NCI-H510A treated with DMSO at 0.1 percent for 48 hours (cell line): ENCODE measurements around the gene CACNG7.

Experiments used
- DNase-seq: peaks from one replicate; lab custom pipeline; 2025; lab: John Stamatoyannopoulos, UW

Gene CACNG7

DNA sequence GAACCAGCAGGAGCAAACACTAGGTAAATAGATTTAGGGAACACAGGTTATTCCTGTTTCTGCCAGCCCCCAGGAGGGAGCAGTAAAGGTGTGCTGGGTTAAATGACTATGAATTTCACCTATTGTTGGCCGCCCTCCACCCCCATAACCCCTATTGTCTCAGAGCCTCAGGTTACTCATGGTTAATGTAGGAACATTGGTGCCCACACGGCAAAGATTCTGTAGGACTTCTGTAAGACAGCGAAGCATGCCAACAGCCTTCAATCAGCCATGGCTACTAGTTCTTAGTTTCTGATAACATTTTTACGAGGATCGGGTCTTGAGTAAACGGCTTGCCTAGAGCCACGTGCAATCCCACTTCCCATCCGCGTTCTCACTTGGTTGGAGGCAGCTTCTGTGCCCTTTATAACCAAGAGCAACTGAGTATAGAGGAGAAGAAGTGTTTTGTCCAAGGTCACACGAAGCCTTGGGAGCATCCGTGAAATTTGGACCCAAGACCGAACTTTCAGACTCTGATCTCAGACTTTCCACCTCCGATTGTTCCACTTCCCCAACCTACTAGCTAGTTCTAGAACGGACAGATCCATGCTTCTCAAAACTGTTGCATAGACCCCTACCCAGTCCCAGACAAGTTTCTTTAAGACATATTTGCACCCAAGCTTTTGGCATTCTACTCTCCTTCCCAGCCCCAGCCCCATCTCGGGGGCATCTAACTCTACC is 48.5 kb downstream of the CACNG7 start:
- no peak for DNase-seq

DNA sequence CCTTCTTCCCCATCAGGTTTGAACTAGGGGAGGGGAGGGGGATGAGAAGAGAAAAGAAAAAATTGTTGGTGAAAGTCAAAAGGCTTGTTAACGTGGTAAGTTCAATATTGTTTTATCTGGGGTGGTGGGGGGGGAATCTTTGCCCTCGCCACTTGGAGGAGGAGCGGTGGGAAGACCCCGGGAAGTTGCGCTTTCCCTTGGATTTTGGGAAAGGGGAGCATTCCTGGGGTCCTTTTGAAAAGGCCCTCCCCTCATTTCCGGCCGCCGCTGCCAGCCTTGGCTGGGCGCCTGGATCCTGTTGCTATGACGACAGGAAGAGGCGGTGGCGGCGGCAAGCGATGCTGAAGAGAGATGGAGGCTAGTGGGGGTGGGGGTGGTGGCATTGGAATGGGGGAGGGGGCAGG is 49.1 kb downstream of the CACNG7 start:
- no peak for DNase-seq

DNA sequence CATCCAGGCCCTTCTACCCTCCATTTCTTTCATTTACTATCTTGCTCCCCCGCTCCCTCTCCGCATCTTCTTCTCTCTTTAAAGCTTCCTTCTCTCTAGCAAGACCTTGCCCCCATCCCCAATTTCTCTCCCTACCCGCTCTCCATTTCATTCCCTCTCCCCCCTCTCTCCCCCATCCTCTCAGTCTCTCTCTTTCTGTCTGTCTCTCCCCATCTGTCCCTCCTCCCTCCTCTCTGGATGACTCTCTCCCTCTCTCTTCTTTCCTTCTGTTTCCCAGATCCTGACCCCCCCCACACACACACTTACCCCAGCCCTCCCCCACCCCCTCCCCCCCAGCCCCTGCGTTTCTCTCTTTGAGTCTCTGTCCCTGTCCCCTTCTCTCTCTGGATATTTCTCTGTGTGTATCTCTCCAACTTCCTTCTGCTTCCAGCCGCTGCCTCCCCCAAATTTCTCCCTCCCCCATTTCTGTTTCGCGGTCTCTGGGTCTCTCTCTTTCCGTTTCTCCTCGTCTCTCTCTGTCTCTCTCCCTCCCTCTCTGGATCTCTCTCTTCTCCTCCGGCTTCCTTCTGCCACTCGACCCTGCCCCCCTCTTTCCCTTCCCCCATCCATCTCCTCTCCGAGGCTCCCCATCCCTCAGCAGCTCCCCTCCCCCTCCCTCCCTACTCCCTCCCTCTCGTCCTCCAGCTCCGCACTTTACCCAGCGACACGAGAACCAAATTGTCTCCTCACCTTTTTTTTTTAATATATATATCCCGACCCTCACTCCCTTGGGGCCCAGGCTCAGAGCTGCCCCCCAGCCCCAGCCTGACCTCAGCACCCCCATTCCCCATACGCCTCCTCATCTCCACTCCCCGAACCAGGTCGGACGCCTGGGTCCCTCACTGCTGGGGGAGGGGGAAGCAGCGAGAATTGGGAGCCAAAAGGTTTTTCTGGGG is 50.0 kb downstream of the CACNG7 start:
- DNase-seq, result no peak

DNA sequence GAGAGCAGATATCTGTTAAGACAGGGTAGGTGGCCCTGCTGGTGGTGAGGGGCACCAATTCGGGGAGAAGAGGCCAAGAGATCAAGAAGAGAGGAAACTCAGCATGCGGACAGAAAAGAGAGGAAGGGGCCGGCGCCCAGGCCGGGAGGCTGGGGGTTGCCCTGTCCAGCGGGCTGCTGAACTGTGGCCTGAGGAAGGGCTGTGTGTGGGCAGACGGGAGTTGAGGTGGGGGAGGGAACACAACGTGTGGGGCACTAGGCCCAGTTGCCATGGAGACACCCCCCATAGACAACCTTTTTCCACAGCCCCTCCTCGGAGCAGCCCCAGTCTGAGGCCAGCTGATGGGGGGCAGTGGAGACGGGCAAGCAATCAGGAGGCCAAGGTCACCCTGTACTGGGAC is 51.1 kb downstream of the CACNG7 start:
- DNase-seq, result no peak

DNA sequence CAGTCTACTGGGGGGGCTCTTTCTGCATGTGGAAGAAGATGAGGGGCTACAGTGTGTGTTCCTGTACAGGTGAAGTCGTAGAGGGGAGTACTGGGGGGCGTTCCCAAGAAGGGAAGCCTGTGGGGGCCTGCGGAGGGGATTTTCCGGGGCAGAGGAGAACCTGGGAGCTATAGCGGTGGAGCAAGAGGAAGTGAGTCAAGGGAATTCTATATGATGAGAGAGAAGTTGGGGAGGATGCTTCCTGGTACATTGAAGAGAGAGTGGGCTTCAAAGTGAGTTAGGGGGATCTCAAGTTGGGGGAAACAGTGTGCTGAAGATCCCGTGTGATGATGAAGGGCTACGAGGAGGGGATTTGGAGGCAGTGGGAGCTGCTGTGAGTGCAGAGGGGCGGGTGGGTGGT is 51.8 kb downstream of the CACNG7 start:
- no peak for DNase-seq

DNA sequence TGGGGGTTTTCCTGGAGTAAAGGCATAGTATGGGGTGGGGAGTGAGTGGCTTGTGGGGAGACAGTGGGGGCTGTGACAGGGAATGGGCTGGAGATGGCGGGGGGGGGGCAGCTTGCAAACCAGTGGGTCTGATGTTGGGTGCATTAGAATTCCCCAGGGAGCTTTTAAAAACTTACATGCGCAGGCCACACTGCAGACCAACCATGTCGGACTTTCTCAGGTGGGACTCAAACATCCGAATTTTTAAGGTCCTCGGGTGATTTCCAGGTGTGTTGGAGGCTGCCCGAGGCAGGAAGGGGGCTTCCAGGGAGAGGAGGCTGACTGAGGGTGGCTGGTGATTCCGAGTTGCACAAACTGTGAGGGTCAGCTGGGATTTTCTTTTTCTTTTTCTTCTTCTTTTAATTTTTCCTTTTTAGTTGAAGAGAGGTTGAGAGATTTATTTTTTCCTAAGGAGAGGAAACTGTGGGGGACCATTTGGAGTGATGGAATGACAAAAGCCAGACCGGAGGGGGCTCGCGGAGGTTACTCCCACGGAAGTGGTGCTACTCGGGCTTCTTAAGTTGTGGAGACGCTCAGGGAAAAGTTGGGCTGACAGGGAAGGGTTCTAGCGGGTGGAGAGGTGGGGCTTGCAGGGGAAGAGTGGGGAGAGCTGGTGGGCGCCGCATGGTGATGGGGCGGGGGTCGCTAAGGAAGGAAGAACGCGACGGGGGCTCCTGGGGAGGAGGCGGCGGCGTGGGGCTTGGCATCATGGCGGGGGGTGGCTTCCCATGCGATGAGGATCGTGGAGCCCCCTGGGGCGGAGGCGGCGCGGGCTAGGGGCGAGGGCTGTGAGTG is 52.7 kb downstream of the CACNG7 start:
- no peak for DNase-seq

DNA sequence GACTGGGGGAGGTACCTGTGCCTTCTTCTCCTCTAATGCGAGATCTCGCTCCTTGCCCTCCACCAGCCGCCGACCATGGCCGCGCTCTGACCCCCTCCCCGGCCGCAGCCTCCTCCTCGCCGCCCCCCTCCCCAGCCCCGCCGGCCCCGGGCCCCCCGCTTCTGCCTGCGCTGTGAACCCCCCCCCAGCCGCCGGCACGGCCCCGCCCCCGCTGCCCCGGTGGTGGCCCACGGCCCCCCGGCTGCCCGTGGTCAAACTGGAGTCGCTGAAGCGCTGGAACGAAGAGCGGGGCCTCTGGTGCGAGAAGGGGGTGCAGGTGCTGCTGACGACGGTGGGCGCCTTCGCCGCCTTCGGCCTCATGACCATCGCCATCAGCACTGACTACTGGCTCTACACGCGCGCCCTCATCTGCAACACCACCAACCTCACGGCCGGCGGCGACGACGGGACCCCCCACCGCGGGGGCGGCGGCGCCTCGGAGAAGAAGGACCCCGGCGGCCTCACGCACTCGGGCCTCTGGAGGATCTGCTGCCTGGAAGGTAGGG is 53.9 kb downstream of the CACNG7 start, which contains the start of gene CACNG8:
Gene CACNG8 (plus strand): TSS at position 51 of the 545 bp plus-strand sequence.
- no peak for DNase-seq

DNA sequence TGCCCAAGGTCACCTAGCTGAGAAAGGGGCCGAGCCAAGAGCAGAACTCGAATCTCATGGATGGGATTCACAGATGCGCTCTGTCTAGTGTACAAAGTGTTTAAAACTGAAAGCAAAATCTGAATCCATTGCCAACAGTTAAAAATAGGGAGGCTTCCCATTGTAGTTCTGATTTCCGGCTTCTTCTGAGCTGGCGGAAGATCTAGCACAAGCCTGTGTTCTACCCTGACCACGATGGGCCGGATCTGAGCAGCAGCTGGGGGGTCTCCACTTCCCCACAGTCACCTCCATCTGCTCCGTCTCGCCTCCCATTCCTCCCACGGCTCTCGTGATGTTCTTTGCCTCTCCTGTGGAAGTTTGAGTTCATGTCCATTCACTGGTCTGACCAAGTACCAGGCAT is 56.0 kb downstream of the CACNG7 start:
- DNase-seq, result no peak

DNA sequence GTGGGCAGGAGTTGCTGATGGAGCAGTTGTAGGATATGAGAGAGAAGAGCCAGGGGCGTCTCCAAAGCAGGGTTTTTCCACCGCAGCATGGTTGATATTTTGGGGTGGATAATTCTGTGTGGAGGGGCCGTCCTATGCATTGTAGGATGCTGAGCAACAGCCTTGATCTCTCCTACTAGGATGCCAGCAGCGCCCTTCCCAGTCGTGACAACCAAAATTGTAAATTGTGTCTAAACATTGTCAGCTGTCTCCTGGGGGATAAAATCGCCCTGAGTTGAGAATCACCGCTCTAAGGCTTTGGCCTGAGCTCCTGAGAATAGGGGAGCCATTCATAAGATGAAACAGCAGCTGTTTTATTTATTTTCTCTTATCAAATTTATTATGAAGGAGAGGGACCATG is 57.9 kb downstream of the CACNG7 start:
- no peak for DNase-seq

DNA sequence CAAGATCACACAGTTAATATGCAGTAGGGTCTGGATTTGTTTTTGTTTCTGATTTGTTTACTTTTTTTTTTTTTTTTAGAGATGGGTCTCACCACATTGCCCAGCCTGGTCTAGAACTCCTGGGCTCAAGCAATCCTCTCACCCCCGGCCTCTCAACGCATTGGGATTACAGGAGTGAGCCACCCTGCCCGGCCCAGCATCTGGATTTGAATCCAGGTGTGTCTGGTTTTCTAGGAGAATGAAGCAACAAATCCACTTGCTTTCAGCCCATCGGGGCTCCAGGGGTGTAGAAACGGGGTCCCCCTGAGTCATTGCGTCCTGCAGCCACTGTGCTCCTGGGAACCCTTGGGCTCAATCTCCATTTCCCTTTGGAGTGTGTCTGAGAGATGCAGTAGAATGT is 60.3 kb downstream of the CACNG7 start:
- no peak for DNase-seq

DNA sequence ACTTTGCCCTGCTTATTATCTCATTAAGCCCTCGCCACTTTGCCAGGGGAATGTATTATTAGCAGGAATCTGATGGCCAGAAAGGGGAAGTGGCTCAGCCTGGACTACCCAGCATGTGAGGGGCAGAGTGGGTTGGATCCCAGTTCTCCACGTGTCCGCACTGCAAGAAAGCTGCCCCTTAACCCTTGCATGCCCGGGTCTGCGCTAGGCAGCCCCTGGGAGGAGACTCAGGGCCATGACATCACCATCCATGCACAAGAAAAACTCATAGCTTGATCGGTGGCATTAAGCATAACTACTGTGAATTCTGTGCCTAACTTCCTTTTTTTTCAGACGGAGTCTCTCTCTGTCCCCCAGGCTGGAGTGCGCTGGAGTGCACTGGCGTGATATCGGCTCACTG is 62.6 kb downstream of the CACNG7 start:
- no peak for DNase-seq

DNA sequence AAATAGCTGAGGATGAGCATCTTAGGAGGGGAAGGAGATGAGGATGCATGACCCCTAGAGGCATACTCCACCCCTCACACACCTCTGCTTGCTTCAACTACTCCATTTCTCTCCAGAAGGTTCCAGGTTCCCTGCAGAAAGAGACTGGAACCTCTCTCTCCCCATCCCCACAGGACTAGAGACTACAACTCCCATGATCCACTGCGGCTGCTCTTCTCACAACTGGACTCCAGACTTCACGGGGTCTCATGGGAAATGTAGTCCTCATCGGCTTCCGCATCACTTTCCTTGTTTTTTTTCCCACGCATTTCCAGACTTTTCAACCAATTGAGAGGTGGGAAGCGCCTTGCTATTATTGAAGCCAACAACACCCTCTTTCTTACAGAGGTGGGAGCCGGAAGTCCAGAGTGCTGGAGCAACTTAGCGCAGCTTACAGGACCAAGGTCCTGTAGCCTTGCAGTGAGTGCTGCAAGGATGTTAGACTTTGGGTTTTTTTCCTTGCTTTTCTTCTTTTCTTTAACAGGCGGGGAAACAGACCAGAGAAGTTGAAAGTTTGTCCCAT is 68.4 kb downstream of the CACNG7 start:
- DNase-seq, result no peak

DNA sequence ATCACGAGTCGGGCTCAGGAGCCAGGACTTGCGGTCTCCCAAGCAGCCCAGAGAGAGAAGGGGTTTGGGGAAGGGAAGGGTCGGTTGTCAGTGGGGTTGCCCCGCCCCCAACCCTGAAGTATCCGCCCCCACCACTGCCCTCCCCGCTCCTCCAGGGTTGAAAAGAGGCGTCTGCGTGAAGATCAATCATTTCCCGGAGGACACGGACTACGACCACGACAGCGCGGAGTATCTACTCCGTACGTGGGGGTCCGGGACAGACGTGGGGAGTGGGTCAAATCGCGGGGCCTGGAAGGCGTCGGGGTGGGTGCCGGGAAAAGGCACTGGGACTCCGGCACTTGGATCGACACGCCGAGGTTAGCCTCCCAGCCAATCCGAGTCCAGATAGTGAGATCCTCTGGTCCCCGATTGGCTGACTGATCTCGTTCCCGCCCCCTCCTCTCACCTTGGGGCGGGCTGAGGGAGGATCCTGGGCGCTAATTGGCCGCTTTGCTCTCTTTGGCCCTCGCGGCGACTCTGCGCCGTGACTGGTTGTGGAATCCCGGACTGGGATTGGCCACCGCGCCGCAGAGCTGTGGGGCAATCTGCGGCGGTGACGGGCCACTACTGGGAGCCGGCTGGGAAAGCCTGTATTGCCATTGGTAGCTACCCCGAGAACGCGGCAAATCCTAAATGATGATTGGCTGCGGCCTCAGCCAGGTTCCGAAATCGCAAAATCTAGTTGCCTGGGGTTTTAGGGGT is 69.1 kb downstream of the CACNG7 start:
- DNase-seq, result no peak

DNA sequence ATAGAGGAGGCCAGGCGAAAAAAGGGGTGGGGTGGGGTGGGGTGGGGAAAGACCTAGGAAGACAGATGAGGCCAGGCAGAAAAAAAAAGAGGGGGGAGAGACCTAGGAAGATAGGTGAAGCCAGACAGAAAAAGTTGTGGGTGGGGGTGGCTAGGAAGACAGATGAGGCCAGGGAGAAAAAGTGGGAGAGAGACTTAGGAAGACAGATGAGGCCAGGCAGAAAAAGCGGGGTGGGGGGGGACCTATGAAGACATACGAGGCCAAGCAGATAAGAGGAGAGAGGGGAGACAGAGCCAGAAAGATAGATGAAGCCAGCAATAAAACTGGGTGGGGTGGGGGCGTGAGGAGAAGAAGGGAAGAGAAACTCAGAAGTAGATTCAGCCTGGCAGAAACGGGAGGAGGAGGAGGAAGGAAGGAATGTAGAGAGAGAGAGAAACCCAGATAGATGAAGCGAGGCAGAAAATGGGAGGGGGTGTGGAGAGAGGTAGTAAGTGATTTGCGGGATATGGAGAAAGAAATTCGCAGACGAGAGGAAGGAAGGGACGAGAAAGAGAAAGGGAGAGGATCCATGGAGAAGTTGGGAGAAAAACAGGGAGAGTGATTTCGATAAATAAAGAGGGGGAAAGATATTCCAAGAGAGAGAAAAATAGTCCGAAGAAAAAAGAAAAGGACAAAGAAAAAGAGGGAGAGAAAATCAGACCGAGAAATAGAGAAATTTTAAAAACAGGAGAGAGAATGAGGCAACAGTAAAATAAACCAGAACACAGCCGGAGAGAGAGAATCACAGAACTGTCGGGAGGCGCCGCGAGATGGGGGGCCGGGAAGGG is 70.1 kb downstream of the CACNG7 start:
- no peak for DNase-seq

DNA sequence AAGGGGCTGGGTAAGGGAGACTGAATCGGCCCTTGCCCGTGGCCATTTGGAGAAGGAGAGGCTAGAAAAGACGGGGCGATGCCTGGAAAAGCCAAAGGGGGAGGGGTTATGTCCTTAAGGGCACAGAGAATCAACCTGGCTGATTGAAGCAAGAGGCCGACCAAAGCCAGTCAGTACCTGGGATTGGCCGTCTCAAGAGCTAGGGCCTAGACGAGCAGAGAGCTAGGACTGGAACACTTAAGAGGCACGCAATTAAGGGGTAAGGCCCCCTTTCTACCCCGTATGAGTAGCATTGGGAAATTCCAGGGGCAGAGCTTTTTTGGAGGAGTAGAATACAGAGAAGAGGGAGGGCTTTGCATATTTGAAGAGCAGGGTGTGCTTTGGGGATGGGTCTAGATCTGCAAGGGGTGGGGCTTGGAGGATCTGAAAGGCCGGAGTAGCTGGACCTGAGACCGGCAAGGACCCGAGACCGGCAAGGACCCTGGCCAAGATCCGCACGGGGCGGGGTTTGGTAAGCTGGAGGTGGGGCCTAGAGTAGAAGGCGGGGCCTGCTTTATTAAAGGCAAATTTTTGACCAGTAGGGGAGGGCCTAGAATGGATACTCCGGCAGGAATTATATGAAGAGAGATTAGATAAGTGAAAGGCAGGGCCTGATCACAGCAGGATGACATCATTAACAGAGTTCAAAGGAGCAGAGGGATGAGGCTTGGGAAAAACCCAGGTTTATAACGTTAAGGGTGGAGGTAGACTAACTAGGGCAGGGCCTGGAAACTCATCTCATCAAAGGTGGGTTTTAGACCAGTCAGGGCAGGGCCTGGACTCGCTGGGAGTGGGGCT is 71.7 kb downstream of the CACNG7 start:
- DNase-seq, result no peak

DNA sequence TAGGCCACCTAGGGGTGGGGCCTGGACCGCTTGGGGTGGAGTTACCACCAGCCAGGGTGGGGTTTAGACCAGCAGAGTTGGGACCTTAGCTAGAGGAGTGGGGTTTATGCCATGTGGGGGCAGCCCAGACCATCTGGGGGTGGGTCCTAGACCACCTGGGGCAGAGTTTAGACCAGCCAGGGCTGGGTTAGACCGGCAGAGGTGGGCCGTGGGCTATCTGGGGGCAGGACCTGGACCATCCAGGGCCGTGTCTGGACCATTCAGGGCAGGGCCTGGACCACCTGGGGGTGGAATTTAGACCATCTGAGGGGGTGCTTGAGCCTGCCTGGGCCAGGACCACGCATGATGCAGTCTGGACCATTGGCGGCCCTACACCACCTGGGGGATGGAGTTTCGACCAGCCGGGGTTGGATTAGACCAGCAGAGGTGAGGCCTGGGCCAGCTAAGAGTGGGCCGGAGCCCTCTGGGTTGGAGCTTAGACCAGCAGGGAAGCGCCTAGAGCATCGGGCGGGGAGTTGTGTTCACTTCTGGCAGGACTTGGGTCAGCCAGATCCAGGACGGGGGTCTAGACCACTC is 72.4 kb downstream of the CACNG7 start:
- no peak for DNase-seq

DNA sequence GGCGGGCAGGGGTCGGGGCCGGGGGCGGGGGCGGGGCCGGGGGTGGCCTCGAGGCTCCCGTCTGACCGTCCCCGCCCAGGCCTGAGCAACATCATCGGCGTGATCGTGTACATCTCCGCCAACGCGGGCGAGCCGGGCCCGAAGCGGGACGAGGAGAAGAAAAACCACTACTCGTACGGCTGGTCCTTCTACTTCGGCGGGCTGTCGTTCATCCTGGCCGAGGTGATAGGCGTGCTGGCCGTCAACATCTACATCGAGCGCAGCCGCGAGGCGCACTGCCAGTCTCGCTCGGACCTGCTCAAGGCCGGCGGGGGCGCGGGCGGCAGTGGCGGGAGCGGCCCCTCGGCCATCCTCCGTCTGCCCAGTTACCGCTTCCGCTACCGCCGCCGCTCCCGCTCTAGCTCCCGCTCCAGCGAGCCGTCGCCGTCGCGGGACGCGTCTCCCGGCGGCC is 72.9 kb downstream of the CACNG7 start:
- DNase-seq, result no peak

DNA sequence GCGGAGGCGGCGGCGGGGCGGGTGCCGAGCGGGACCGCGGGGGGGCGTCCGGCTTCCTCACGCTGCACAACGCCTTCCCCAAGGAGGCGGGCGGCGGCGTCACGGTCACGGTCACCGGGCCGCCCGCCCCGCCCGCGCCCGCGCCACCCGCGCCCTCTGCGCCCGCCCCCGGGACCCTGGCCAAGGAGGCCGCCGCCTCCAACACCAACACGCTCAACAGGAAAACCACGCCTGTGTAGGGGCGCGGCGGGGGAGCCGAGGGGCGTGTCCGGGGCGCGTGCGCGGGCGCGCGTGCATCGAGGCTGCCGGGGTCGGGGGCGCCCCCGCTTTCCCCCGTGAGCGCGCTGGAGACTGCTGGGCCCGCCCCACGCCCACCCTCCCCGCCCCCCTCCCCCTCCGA is 73.5 kb downstream of the CACNG7 start:
- DNase-seq, result no peak
